Astrocyte of the spinal cord (primary cell): Measurements from ENCODE around the gene EEF1A1.
"Not testable (repeated sequence)": the region's sequence is repeated elsewhere in the genome, so short reads cannot be mapped to it uniquely, and the experiment has no call there.

Source experiments
- DNase-seq: peaks from one replicate; pipeline ENCODE4 v3.0.0; 2011; ENCODE audit warnings: low read depth, low spot score
- H3K4me3 ChIP-seq: 2 replicates; pipeline ENCODE4 v1.5.1; 2011; ENCODE audit warnings: low read depth, mild to moderate bottlenecking, low read length, moderate library complexity
- CTCF ChIP-seq: IDR thresholded peaks from 2 replicates; pipeline ENCODE4 v1.5.1; 2012; ENCODE audit warnings: low read depth, mild to moderate bottlenecking, low read length, inconsistent platforms
- in situ Hi-C: cut with HindIII; loops from 2 replicates; pipeline ENCODE4 v1.10.0; 2017; ENCODE audit warnings: low sequenced_read_pairs

Gene EEF1A1

GRCh38 chr6:73548458-73549446, 27.9 kb upstream of the EEF1A1 start:
- DNase-seq: no peak
- no peak for TF ChIP-seq CTCF
- no peak overlapping the region for H3K4me3 ChIP-seq
- in situ Hi-C loops: no loop called here

- H3K4me3 ChIP-seq: no peak overlapping the region
- TF ChIP-seq CTCF: no peak
- in situ Hi-C loops: no loop called here
- no peak for DNase-seq
Observed at GRCh38 chr6:73547036-73547435, 26.2 kb upstream of the EEF1A1 start.

- in situ Hi-C loops: no loop called here
- DNase-seq: no peak
- no peak for TF ChIP-seq CTCF
- no peak overlapping the region for H3K4me3 ChIP-seq
Observed at GRCh38 chr6:73542891-73543290, 22.1 kb upstream of the EEF1A1 start.

GRCh38 chr6:73542481-73542880, 21.6 kb upstream of the EEF1A1 start:
- DNase-seq, in situ Hi-C loops, H3K4me3 ChIP-seq: not testable (repeated sequence)

GRCh38 chr6:73538116-73538779, 17.4 kb upstream of the EEF1A1 start:
- DNase-seq: no peak
- TF ChIP-seq CTCF: no peak
- in situ Hi-C loops: no loop called here
- H3K4me3 ChIP-seq: no peak overlapping the region

GRCh38 chr6:73537677-73538076, 16.8 kb upstream of the EEF1A1 start:
- H3K4me3 ChIP-seq: no peak overlapping the region
- no peak for DNase-seq
- no peak for TF ChIP-seq CTCF
- in situ Hi-C loops: no loop called here

- in situ Hi-C loops: no loop called here
- DNase-seq: no peak
- TF ChIP-seq CTCF: no peak
- no peak overlapping the region for H3K4me3 ChIP-seq
Observed at GRCh38 chr6:73534628-73535027, 13.8 kb upstream of the EEF1A1 start.
